ENCODE measurements around the gene SCP2.

DNA sequence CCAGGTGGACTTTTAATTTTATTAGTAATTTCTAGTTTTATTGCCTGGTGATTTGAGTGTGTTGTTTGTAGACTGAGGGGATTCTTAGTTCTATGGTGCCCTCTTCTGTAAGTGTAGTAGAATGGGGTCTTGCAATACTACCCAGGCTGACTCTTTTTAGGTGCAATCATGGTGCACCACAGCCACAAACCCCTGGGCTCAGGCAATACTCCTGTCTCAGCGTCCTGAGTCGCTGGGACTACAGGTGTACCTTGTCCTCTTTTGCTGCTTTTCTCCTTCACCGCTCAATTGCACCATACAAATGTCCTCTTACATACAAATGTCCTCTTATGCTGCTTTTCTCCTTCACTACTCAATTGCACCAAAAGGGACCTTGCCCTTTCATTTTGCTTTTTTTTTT is 43.1 kb downstream of the SCP2 start:
- TF ChIP-seq POLR2A (IDR thresholded peaks at IDR 0.05; ENCODE audit: low read length) (no peak), GATA1 (IDR thresholded peaks at IDR 0.05; ENCODE audit: low read depth, low read length) (no peak)
